Effector memory CD4-positive, alpha-beta T cell (primary cell): Measurements from ENCODE around the gene CRYAA.
"Not testable (repeated sequence)": the region's sequence is repeated elsewhere in the genome, so short reads cannot be mapped to it uniquely, and the experiment has no call there.

ENCODE experiments used
- DNase-seq, 3 donors: peaks; one replicate each; pipeline ENCODE4 v3.0.0-alpha.2; 2020
- H3K27ac ChIP-seq: 2 replicates; pipeline ENCODE4 v1.7.0; 2013; ENCODE audit warnings: mild to moderate bottlenecking, low read length, moderate library complexity; ENCODE audit not compliant: insufficient read depth, poor library complexity, severe bottlenecking
- H3K27me3 ChIP-seq: replicated peaks from 2 replicates; pipeline ENCODE4 v1.7.0; 2013; ENCODE audit warnings: mild to moderate bottlenecking, low read length; ENCODE audit not compliant: insufficient read depth, control insufficient read depth, poor library complexity, severe bottlenecking
- H3K36me3 ChIP-seq: 2 replicates; pipeline ENCODE4 v1.7.0; 2013; ENCODE audit warnings: mild to moderate bottlenecking, low read length, moderate library complexity; ENCODE audit not compliant: control insufficient read depth, insufficient read depth
- H3K4me1 ChIP-seq: 2 replicates; pipeline ENCODE4 v1.7.0; 2013; ENCODE audit warnings: low read length, mild to moderate bottlenecking; ENCODE audit not compliant: control insufficient read depth, insufficient read depth, poor library complexity, severe bottlenecking
- H3K4me3 ChIP-seq: 2 replicates; pipeline ENCODE4 v1.7.0; 2013; ENCODE audit warnings: low read length, low read depth, mild to moderate bottlenecking; ENCODE audit not compliant: insufficient read depth, poor library complexity, severe bottlenecking
- H3K9me3 ChIP-seq: 2 replicates; pipeline ENCODE4 v1.7.0; 2013; ENCODE audit warnings: mild to moderate bottlenecking, low read length, moderate library complexity; ENCODE audit not compliant: control insufficient read depth

The CRYAA gene

GRCh38 chr21:43176621-43177020, 7.8 kb downstream of the CRYAA start:
- not testable (repeated sequence) for H3K27me3 ChIP-seq, H3K4me1 ChIP-seq, H3K4me3 ChIP-seq, DNase-seq, H3K36me3 ChIP-seq, H3K9me3 ChIP-seq, H3K27ac ChIP-seq

- not testable (repeated sequence) for H3K27me3 ChIP-seq, H3K27ac ChIP-seq, H3K9me3 ChIP-seq, H3K36me3 ChIP-seq, H3K4me3 ChIP-seq, DNase-seq, H3K4me1 ChIP-seq
Measured at GRCh38 chr21:43177043-43177906, 8.5 kb downstream of the CRYAA start.

- H3K4me1 ChIP-seq, DNase-seq, H3K27ac ChIP-seq, H3K36me3 ChIP-seq, H3K27me3 ChIP-seq, H3K9me3 ChIP-seq, H3K4me3 ChIP-seq: not testable (repeated sequence)
Measured at GRCh38 chr21:43178175-43178826, 9.5 kb downstream of the CRYAA start.

GRCh38 chr21:43181033-43181432, 12.2 kb downstream of the CRYAA start:
- not testable (repeated sequence) for DNase-seq, H3K4me1 ChIP-seq

GRCh38 chr21:43187268-43187667, 18.5 kb downstream of the CRYAA start:
- not testable (repeated sequence) for H3K9me3 ChIP-seq, H3K36me3 ChIP-seq, H3K4me1 ChIP-seq, H3K4me3 ChIP-seq, H3K27ac ChIP-seq, H3K27me3 ChIP-seq, DNase-seq

More at GRCh38 chr21:43181033-43181432, 12.2 kb downstream of the CRYAA start:
- H3K9me3 ChIP-seq, H3K36me3 ChIP-seq, H3K27me3 ChIP-seq, H3K27ac ChIP-seq, H3K4me3 ChIP-seq: not testable (repeated sequence)

GRCh38 chr21:43187715-43188114, 18.9 kb downstream of the CRYAA start:
- Histone ChIP-seq H3K27me3 (no peaks in the 10 kb centered on the region), H3K4me1 (no peaks in the 10 kb centered on the region), H3K4me3 (no peak overlapping the region), H3K27ac (no peak overlapping the region), H3K9me3 (no peaks in the 10 kb centered on the region), H3K36me3 (no peaks in the 10 kb centered on the region)
- no peak for DNase-seq

GRCh38 chr21:43188181-43188580, 19.4 kb downstream of the CRYAA start:
- H3K9me3 ChIP-seq: no peaks in the 10 kb centered on the region
- H3K4me3 ChIP-seq: no peak overlapping the region
- no peaks in the 10 kb centered on the region for H3K27me3 ChIP-seq
- no peak overlapping the region for H3K27ac ChIP-seq
- no peaks in the 10 kb centered on the region for H3K4me1 ChIP-seq
- no peaks in the 10 kb centered on the region for H3K36me3 ChIP-seq
- DNase-seq: no peak

GRCh38 chr21:43188592-43189210, 19.9 kb downstream of the CRYAA start:
- Histone ChIP-seq H3K9me3 (no peaks in the 10 kb centered on the region), H3K27me3 (no peaks in the 10 kb centered on the region), H3K27ac (no peak overlapping the region), H3K4me3 (no peak overlapping the region), H3K36me3 (no peaks in the 10 kb centered on the region), H3K4me1 (no peaks in the 10 kb centered on the region)
- no peak for DNase-seq

- no peaks in the 10 kb centered on the region for H3K36me3 ChIP-seq
- no peaks in the 10 kb centered on the region for H3K4me1 ChIP-seq
- DNase-seq: no peak
- H3K27ac ChIP-seq: no peak overlapping the region
- H3K4me3 ChIP-seq: no peak overlapping the region
- no peaks in the 10 kb centered on the region for H3K9me3 ChIP-seq
- H3K27me3 ChIP-seq: no peaks in the 10 kb centered on the region
Measured at GRCh38 chr21:43189936-43190335, 21.1 kb downstream of the CRYAA start.

GRCh38 chr21:43190544-43190943, 21.7 kb downstream of the CRYAA start:
- no peaks in the 10 kb centered on the region for H3K4me1 ChIP-seq
- H3K4me3 ChIP-seq: no peak overlapping the region
- H3K36me3 ChIP-seq: no peaks in the 10 kb centered on the region
- H3K27me3 ChIP-seq: no peaks in the 10 kb centered on the region
- no peaks in the 10 kb centered on the region for H3K9me3 ChIP-seq
- H3K27ac ChIP-seq: no peak overlapping the region
- DNase-seq: no peak
